Gastroesophageal sphincter (tissue), 4 donors: ENCODE results near the gene ZNF691. TPM values are rescaled to one million over a fixed set of nuclear protein-coding genes. Genes with fewer than 3 reads are reported as not detected.
"Not testable (repeated sequence)": the region's sequence is repeated elsewhere in the genome, so short reads cannot be mapped to it uniquely, and the experiment has no call there.

Experiments
- ATAC-seq: fragments of 150-250 bp; one replicate; pipeline ENCODE4 v1.9.1; 2016; ENCODE audit warnings: mild to moderate bottlenecking, moderate library complexity
- H3K27ac ChIP-seq, 4 donors: fragments of 200-600 bp; sonication (generic) in 3 of 4; 1 replicate in 3 of 4; 2 replicates in 1 of 4; pipeline ENCODE4 v1.5.1; 2016 to 2019
- H3K27me3 ChIP-seq: fragments of 200-600 bp; sonication (generic); one replicate; pipeline ENCODE4 v1.5.1; 2019
- H3K36me3 ChIP-seq, 2 donors: fragments of 200-600 bp; sonication (generic); one replicate each; pipeline ENCODE4 v1.5.1; 2019; ENCODE audit warnings: control low read depth in 1 of 2
- H3K4me1 ChIP-seq, 3 donors: fragments of 200-600 bp; sonication (generic); 1 replicate in 2 of 3; 2 replicates in 1 of 3; pipeline ENCODE4 v1.5.1; 2016 to 2019; ENCODE audit warnings: control low read depth in 2 of 3
- H3K4me3 ChIP-seq, 2 donors: fragments of 200-600 bp; sonication (generic); one replicate each; pipeline ENCODE4 v1.5.1; 2019; ENCODE audit warnings: mild to moderate bottlenecking in 1 of 2, moderate library complexity in 1 of 2
- H3K9me3 ChIP-seq, 3 donors: fragments of 200-600 bp; sonication (generic); one replicate each; pipeline ENCODE4 v1.5.1; 2017 to 2019; ENCODE audit warnings: control low read depth in 2 of 3
- CTCF ChIP-seq, 4 experiments: fragments of 200-600 bp in 2 of 4; fragments of 450-650 bp in 2 of 4; sonication (generic) in 1 of 4; IDR thresholded peaks; one replicate each; pipeline ENCODE4 v1.5.1; 2017 to 2019; ENCODE audit warnings: antibody characterized with exemption in 4 of 4, mild to moderate bottlenecking in 2 of 4, moderate library complexity in 2 of 4
- EP300 ChIP-seq: sonication (generic); formaldehyde crosslinking; IDR thresholded peaks from one replicate; pipeline ENCODE4 v1.6.1; 2017; ENCODE audit warnings: antibody characterized with exemption, mild to moderate bottlenecking
- POLR2A ChIP-seq, 2 donors: fragments of 450-650 bp; IDR thresholded peaks; one replicate each; pipeline ENCODE4 v1.6.1; 2017; ENCODE audit warnings: antibody characterized with exemption in 2 of 2, mild to moderate bottlenecking in 2 of 2, moderate library complexity in 1 of 2
- POLR2AphosphoS5 ChIP-seq: sonication (generic); formaldehyde crosslinking; IDR thresholded peaks from one replicate; pipeline ENCODE4 v1.6.1; 2017; ENCODE audit warnings: antibody characterized with exemption
- WGBS, 2 donors: methylation state at CpG; one replicate each; pipeline ENCODE4 v1.1.5; 2018; ENCODE audit warnings: low coverage in 1 of 2; 5-methylcytosine and 5-hydroxymethylcytosine counted together
- total RNA-seq, 4 donors: library from RNA; depleted of rRNA; stranded (reverse); fragments of >200 nt; gene quantifications; one replicate each; pipeline ENCODE4 v1.1.0, GENCODE V29; 2016

The ZNF691 gene
- total RNA-seq, 4 donors from 2014 or later: 11.2 to 22.4 (median 13.8) TPM

- Histone ChIP-seq H3K9me3 (no peaks in the 10 kb centered on the region), H3K36me3 (no peaks in the 10 kb centered on the region), H3K27me3 (peaks cover 12% of the 10 kb centered on the region), H3K4me3 (no peak overlapping the region), H3K4me1 (no peaks in the 10 kb centered on the region), H3K27ac (no peak overlapping the region)
- TF ChIP-seq CTCF (IDR thresholded peaks at IDR 0.05) (no peak), POLR2AphosphoS5 (no peak), POLR2A (IDR thresholded peaks at IDR 0.05) (no peak), EP300 (no peak)
- WGBS, 2 donors: 92 to 100% methylated on average over 2 to 13 of the region's 31 CpGs
- ATAC-seq: no peak
Observed at GRCh38 chr1:42888013-42888633, 41.7 kb downstream of the ZNF691 start.

- TF ChIP-seq CTCF (IDR thresholded peaks at IDR 0.05) (no peak), EP300 (no peak), POLR2AphosphoS5 (no peak), POLR2A (IDR thresholded peaks at IDR 0.05) (no peak)
- no peak overlapping the region for H3K27ac ChIP-seq
- 88 to 93% methylated on average over 4 of the region's 4 CpGs for WGBS, 2 donors
Observed at GRCh38 chr1:42889264-42889663, 42.9 kb downstream of the ZNF691 start.

GRCh38 chr1:42891465-42892138 lies 45.2 kb downstream of the ZNF691 start:
- H3K9me3 ChIP-seq: no peaks in the 10 kb centered on the region
- 38 to 80% methylated on average over 1 to 3 of the region's 5 CpGs for WGBS, 2 donors

More at GRCh38 chr1:42889264-42889663, 42.9 kb downstream of the ZNF691 start:
- no peak overlapping the region for H3K4me3 ChIP-seq
- peaks cover 12% of the 10 kb centered on the region for H3K27me3 ChIP-seq
- no peaks in the 10 kb centered on the region for H3K4me1 ChIP-seq
- H3K36me3 ChIP-seq: no peaks in the 10 kb centered on the region
- ATAC-seq: no peak
- no peaks in the 10 kb centered on the region for H3K9me3 ChIP-seq

GRCh38 chr1:42899960-42900359 lies 53.5 kb downstream of the ZNF691 start:
- H3K36me3 ChIP-seq, H3K4me1 ChIP-seq, ATAC-seq, H3K27me3 ChIP-seq, H3K27ac ChIP-seq, H3K4me3 ChIP-seq: not testable (repeated sequence)
- 67 to 93% methylated on average over 2 of the region's 4 CpGs for WGBS, 2 donors
- peaks cover 0 to 13% (median 0%) of the 10 kb centered on the region in 3 donors for H3K9me3 ChIP-seq

More at GRCh38 chr1:42891465-42892138, 45.2 kb downstream of the ZNF691 start:
- H3K27ac ChIP-seq: no peak overlapping the region
- ATAC-seq: no peak
- TF ChIP-seq POLR2A (IDR thresholded peaks at IDR 0.05): no peak
- TF ChIP-seq CTCF (IDR thresholded peaks at IDR 0.05): no peak
- no peak for TF ChIP-seq POLR2AphosphoS5
- TF ChIP-seq EP300: no peak
- H3K4me1 ChIP-seq: no peaks in the 10 kb centered on the region
- no peak overlapping the region for H3K4me3 ChIP-seq
- H3K27me3 ChIP-seq: peaks cover 7% of the 10 kb centered on the region
- no peaks in the 10 kb centered on the region for H3K36me3 ChIP-seq

Other genes with a start within 250 kb of the ZNF691 start
- gene PPIH, start 188.2 kb upstream of the ZNF691 start, total RNA-seq: 10 to 100 TPM; 15.0 to 33.3 (median 21.0) TPM
- 100 to 1,000 TPM; 625 to 985 (median 777) TPM for gene YBX1, start 164.2 kb upstream of the ZNF691 start, total RNA-seq
- gene CLDN19, start 106.4 kb upstream of the ZNF691 start, total RNA-seq: 1 to 10 TPM in 1 of 4 donors, not detected in 3; 1.5 TPM
- 10 to 100 TPM; 21.7 to 27.4 (median 23.0) TPM for gene P3H1, start 79.6 kb upstream of the ZNF691 start, total RNA-seq
- gene C1orf50, start 79.4 kb upstream of the ZNF691 start, total RNA-seq: 1 to 10 TPM; 4.0 to 8.8 (median 8.0) TPM
- under 1 TPM in 1 of 4 donors, not detected in 3; 0.12 TPM for gene TMEM269, start 61.6 kb upstream of the ZNF691 start, total RNA-seq
- 10 to 100 TPM in 2 of 4 donors, 1 to 10 TPM in 2; 9.4 to 14.6 (median 10.5) TPM for gene ERMAP, start 29.5 kb upstream of the ZNF691 start, total RNA-seq
- gene SVBP, start 29.2 kb upstream of the ZNF691 start, total RNA-seq: 10 to 100 TPM; 21.3 to 36.5 (median 22.6) TPM
- gene SLC2A1, start 112.3 kb downstream of the ZNF691 start, total RNA-seq: 100 to 1,000 TPM in 1 of 4 donors, 10 to 100 TPM in 3; 23.5 to 106 (median 45.9) TPM